Lower leg skin (tissue), 3 donors: ENCODE results near the gene RPL10.

Experiments
- CTCF ChIP-seq, 3 donors: fragments of 450-650 bp; IDR thresholded peaks; one replicate each; pipeline ENCODE4 v1.5.1; 2016; ENCODE audit warnings: antibody characterized with exemption in 3 of 3, mild to moderate bottlenecking in 3 of 3, moderate library complexity in 2 of 3
- POLR2A ChIP-seq, 2 donors: fragments of 450-650 bp; IDR thresholded peaks; one replicate each; pipeline ENCODE4 v1.6.1; 2016 to 2017; ENCODE audit warnings: antibody characterized with exemption in 2 of 2, mild to moderate bottlenecking in 1 of 2, moderate library complexity in 1 of 2

GRCh38 chrX:154351183-154352011 lies 46.8 kb upstream of the RPL10 start:
- TF ChIP-seq CTCF (IDR thresholded peaks at IDR 0.05) (no peak), POLR2A (IDR thresholded peaks at IDR 0.05) (no peak)
